Measurements from ENCODE around the gene OR51F1.

DNA sequence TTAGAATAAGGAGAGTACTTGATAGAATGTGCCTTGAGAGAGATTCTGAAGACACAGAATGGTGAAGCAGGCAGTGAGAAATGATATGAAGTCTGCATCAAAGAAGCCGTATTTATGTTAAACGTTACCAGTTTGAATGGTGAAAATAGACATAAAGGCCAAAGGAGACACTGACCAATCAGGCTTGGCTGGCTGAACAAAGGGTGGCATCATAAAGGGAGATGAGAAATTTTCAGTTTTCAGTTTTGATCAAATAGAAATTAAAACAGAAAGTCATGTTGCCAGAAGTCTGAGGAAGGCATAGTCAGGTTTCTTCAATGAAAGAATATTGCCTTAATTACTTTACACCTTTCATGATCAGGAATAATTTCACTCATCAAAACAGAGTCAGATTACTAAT, 6.6 kb downstream of the OR51F1 start:
- TF ChIP-seq, protein P1, sequence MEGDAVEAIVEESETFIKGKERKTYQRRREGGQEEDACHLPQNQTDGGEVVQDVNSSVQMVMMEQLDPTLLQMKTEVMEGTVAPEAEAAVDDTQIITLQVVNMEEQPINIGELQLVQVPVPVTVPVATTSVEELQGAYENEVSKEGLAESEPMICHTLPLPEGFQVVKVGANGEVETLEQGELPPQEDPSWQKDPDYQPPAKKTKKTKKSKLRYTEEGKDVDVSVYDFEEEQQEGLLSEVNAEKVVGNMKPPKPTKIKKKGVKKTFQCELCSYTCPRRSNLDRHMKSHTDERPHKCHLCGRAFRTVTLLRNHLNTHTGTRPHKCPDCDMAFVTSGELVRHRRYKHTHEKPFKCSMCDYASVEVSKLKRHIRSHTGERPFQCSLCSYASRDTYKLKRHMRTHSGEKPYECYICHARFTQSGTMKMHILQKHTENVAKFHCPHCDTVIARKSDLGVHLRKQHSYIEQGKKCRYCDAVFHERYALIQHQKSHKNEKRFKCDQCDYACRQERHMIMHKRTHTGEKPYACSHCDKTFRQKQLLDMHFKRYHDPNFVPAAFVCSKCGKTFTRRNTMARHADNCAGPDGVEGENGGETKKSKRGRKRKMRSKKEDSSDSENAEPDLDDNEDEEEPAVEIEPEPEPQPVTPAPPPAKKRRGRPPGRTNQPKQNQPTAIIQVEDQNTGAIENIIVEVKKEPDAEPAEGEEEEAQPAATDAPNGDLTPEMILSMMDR (IDR thresholded peaks at IDR 0.05; ENCODE audit: poor library complexity, severe bottlenecking): no peak
- no peak for TF ChIP-seq EZH2 (IDR thresholded peaks at IDR 0.05; ENCODE audit: borderline replicate concordance, insufficient read depth, low read length, poor library complexity, severe bottlenecking)
- TF ChIP-seq, protein P2, sequence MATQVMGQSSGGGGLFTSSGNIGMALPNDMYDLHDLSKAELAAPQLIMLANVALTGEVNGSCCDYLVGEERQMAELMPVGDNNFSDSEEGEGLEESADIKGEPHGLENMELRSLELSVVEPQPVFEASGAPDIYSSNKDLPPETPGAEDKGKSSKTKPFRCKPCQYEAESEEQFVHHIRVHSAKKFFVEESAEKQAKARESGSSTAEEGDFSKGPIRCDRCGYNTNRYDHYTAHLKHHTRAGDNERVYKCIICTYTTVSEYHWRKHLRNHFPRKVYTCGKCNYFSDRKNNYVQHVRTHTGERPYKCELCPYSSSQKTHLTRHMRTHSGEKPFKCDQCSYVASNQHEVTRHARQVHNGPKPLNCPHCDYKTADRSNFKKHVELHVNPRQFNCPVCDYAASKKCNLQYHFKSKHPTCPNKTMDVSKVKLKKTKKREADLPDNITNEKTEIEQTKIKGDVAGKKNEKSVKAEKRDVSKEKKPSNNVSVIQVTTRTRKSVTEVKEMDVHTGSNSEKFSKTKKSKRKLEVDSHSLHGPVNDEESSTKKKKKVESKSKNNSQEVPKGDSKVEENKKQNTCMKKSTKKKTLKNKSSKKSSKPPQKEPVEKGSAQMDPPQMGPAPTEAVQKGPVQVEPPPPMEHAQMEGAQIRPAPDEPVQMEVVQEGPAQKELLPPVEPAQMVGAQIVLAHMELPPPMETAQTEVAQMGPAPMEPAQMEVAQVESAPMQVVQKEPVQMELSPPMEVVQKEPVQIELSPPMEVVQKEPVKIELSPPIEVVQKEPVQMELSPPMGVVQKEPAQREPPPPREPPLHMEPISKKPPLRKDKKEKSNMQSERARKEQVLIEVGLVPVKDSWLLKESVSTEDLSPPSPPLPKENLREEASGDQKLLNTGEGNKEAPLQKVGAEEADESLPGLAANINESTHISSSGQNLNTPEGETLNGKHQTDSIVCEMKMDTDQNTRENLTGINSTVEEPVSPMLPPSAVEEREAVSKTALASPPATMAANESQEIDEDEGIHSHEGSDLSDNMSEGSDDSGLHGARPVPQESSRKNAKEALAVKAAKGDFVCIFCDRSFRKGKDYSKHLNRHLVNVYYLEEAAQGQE (IDR thresholded peaks at IDR 0.05; ENCODE audit: borderline replicate concordance): no peak
- no peak for TF ChIP-seq RAD21 (conservative IDR thresholded peaks at IDR 0.05)
- no peak for TF ChIP-seq POLR2AphosphoS5 (IDR thresholded peaks at IDR 0.05)
- no peak for TF ChIP-seq EP300 (conservative IDR thresholded peaks at IDR 0.05; ENCODE audit: poor library complexity, severe bottlenecking)
- TF ChIP-seq MXI1 (conservative IDR thresholded peaks at IDR 0.05; ENCODE audit: poor library complexity, severe bottlenecking): no peak
- TF ChIP-seq TAF1 (IDR thresholded peaks at IDR 0.05; ENCODE audit: low read depth): no peak
- TF ChIP-seq SMC3 (conservative IDR thresholded peaks at IDR 0.05; ENCODE audit: poor library complexity): no peak

Measured in neural cell (in vitro differentiated cells).